Ishikawa (cell line): ENCODE measurements around the gene TBC1D9.

Experiments used
- EP300 ChIP-seq: IDR thresholded peaks from 2 replicates; pipeline ENCODE4 v1.6.1; 2012; ENCODE audit warnings: borderline replicate concordance
- REST ChIP-seq: IDR thresholded peaks from 2 replicates; pipeline ENCODE4 v1.6.1; 2012; ENCODE audit warnings: low read depth, mild to moderate bottlenecking
- TAF1 ChIP-seq: IDR thresholded peaks from 2 replicates; pipeline ENCODE4 v1.6.1; 2012; ENCODE audit warnings: low read depth, mild to moderate bottlenecking

- no peak for TF ChIP-seq EP300
- no peak for TF ChIP-seq TAF1
- no peak for TF ChIP-seq REST
Measured at GRCh38 chr4:140764785-140765392, 8.7 kb upstream of the TBC1D9 start.
